GM12872 (cell line): ENCODE results near the gene HS3ST4.

ENCODE experiments used
- CTCF ChIP-seq: IDR thresholded peaks from 3 replicates; pipeline ENCODE4 v1.5.1; 2011; ENCODE audit warnings: low read depth, mild to moderate bottlenecking, low read length, moderate library complexity; ENCODE audit not compliant: insufficient read depth

HS3ST4 gene

DNA sequence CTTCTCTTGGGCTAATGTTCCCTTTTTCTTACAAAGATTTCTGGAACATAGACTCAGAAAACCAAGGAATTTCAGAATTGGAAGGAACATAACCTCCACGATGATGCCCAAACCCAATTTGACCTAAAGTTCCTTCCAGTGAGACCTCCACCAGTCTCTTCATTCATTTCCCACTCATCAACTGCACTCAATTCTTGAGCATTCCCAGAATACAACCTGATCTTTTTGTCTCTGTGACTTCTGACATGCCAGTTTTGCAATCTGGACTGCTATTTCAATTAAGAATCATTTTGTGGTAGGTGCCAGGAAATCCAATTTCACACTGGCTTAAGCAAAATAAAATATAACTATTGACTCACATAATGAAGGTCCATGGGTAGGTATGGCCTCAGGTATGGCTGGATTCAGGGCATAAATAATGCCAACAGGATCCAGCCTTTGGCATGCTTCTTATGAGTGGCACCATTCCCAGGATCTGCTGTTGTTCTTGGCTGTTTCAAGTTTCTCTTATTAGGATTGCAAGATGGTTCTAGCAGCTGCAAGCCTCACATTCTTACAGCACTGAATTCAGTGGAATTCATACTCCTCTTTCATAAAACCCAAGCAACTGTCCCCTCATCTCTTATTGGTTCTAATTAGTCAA is 184.3 kb downstream of the HS3ST4 start:
- no peak for TF ChIP-seq CTCF

GRCh38 chr16:25877103-25877502 is 185.3 kb downstream of the HS3ST4 start:
- no peak for TF ChIP-seq CTCF

DNA sequence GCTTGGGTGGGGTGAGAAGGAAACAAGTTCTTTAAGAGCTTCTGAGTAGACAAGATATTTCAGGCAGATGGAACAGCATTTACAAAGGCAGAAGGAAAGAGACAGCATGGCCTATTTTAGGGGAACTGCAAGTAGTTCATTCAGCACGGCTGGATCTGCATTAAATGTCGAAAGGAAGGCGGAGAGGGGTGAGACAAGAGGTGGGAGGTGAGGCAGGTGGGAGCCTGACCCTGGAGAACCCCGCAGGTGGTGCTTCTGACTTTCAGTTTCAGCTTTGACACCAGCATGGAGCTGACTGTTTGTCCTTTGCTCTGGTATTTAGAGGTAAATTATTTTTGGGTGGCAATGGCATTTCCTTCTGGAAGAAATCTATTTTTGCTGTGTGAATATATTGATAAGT is 194.8 kb downstream of the HS3ST4 start:
- no peak for TF ChIP-seq CTCF

GRCh38 chr16:25888868-25889267 is 197.1 kb downstream of the HS3ST4 start:
- no peak for TF ChIP-seq CTCF

- TF ChIP-seq CTCF, result no peak
These were observed 201.6 kb downstream of the HS3ST4 start for GRCh38 chr16:25893332-25893731.

- no peak for TF ChIP-seq CTCF
These were observed 202.3 kb downstream of the HS3ST4 start for GRCh38 chr16:25894093-25894492.

DNA sequence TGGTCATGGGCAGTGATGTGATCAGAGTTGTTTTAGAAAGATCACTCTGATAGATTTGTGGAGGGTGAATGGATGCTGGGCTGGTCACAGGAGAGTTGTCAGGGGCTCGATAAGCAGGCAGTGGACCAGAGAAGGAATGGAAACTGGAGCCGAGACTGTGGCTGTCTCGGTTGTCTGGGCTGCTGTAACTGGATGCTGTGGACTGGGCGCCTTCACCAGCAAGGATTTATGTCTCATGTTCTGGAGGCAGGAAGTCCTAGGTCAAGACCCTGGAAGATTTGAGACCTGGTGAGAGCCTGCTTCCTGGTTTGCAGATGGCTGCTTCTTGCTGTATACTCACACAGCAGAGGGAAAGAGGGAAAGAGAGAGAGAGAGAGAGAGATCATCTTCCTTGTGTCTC is 203.6 kb downstream of the HS3ST4 start:
- TF ChIP-seq CTCF, result no peak
